HUES48 (cell line): ENCODE measurements around the gene COL1A1.

Experiments used
- H3K27ac ChIP-seq: one replicate; pipeline ENCODE4 v1.7.0; 2013; ENCODE audit warnings: low read depth, low read length, inconsistent platforms
- H3K27me3 ChIP-seq: 2 replicates; pipeline ENCODE4 v1.6.1; 2013; ENCODE audit warnings: mild to moderate bottlenecking, low read length; ENCODE audit not compliant: control insufficient read depth, insufficient read depth
- H3K36me3 ChIP-seq: 2 replicates; pipeline ENCODE4 v1.6.1; 2013; ENCODE audit warnings: low read length; ENCODE audit not compliant: control insufficient read depth, insufficient read depth
- H3K4me1 ChIP-seq: 2 replicates; pipeline ENCODE4 v1.6.1; 2013; ENCODE audit warnings: mild to moderate bottlenecking, low read length; ENCODE audit not compliant: control insufficient read depth, insufficient read depth
- H3K4me3 ChIP-seq: 2 replicates; pipeline ENCODE4 v1.5.1; 2013; ENCODE audit warnings: mild to moderate bottlenecking, low read depth, low read length
- H3K9ac ChIP-seq: 2 replicates; pipeline ENCODE4 v1.6.1; 2013; ENCODE audit warnings: mild to moderate bottlenecking, low read depth, low read length, moderate library complexity
- H3K9me3 ChIP-seq: 2 replicates; pipeline ENCODE4 v1.6.1; 2013; ENCODE audit warnings: low read length; ENCODE audit not compliant: control insufficient read depth, insufficient read depth

Gene COL1A1

GRCh38 chr17:50184611-50185398, 16.6 kb downstream of the COL1A1 start:
- Histone ChIP-seq H3K36me3 (peaks cover 40% of the 10 kb centered on the region), H3K9ac (no peak overlapping the region)

DNA sequence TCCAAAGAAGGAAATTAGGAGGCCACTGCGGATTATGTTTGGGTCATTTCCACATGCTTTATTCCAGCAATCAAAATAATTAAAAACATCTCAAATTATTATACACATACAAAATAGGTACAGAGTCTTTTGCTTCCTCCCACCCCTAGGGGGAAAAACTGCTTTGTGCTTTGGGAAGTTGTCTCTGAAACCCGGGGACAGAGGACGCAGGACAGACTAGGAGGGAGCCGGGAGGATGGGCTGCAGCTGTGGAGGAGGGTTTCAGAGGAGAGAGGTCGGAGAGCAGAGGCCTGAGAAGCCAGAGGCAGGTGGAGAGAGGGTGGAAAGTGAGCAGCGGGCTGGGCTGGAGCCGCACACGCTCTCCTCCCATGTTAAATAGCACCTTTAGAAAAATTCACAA, 17.4 kb downstream of the COL1A1 start:
- Histone ChIP-seq H3K4me1 (peaks cover 14% of the 10 kb centered on the region), H3K4me3 (no peak overlapping the region), H3K36me3 (peaks cover 33% of the 10 kb centered on the region), H3K9me3 (no peaks in the 10 kb centered on the region), H3K9ac (no peak overlapping the region), H3K27me3 (no peaks in the 10 kb centered on the region), H3K27ac (no peak overlapping the region)

More at GRCh38 chr17:50184611-50185398, 16.6 kb downstream of the COL1A1 start:
- peaks cover 14% of the 10 kb centered on the region for H3K4me1 ChIP-seq
- no peaks in the 10 kb centered on the region for H3K27me3 ChIP-seq
- no peaks in the 10 kb centered on the region for H3K9me3 ChIP-seq
- H3K4me3 ChIP-seq: no peak overlapping the region
- H3K27ac ChIP-seq: no peak overlapping the region

DNA sequence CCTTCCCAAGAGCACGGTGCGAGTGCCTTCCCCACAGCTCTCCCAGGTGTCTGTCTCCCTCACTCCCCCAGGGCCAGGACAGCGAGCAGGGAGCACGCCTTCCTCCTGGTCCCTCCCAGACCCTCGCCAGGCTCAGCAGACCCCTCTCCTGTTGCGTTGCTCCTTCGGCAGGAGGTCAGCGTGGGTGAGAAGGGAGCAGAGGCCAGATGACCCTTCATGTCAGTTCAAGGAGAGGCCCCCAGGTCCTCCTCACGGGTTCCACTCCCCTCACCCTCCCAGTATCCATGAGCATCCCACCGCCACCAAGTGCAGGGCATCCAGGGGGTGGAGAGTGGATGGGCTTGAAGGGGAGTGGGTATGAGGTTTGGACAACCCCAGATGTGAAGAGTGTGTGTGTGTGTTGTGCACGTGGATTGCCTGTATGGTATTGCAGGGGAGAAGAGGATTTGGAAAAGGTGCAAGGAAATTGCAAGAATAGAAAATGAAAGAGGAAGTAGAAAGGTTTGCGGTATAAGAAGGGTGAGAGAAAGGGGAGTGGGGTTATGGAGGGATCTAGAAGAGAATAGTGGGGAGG, 17.9 kb downstream of the COL1A1 start:
- no peaks in the 10 kb centered on the region for H3K9me3 ChIP-seq
- H3K27ac ChIP-seq: no peak overlapping the region
- H3K4me1 ChIP-seq: peaks cover 16% of the 10 kb centered on the region
- H3K36me3 ChIP-seq: peaks cover 27% of the 10 kb centered on the region
- H3K4me3 ChIP-seq: no peak overlapping the region
- no peaks in the 10 kb centered on the region for H3K27me3 ChIP-seq
- no peak overlapping the region for H3K9ac ChIP-seq

DNA sequence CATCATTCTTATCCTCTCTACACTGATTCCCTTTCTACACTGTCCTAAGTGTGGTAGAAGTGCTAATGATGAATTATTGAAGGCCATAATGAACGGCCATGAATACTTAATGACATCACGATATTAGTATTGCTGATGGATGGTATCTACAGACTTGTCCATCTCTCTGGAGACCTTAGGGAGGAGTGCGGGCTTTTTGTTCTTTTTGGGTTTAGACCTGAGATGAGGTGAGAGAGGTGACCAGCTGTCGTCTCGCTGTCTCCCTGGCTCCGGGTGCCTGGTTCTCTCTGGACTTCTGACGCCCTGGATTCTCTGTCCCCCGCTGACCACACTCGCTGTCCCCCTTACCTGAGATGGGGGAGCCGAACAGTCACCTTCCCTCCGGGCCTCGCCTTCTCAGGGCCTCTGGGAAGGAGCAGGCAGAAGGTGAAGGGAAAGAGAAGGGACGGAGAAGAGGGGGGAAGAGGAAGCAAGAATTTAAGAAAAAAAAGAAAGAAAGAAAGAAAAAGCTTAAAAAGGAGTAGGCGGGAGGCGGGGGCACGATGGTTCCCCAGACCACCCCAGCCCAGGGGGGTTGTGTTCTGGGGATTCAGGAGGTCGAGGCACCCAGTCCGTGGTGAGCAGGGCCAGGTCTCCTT, 18.5 kb downstream of the COL1A1 start:
- peaks cover 22% of the 10 kb centered on the region for H3K4me1 ChIP-seq
- no peaks in the 10 kb centered on the region for H3K9me3 ChIP-seq
- H3K9ac ChIP-seq: no peak overlapping the region
- no peak overlapping the region for H3K27ac ChIP-seq
- no peak overlapping the region for H3K4me3 ChIP-seq
- H3K27me3 ChIP-seq: no peaks in the 10 kb centered on the region
- H3K36me3 ChIP-seq: peaks cover 22% of the 10 kb centered on the region

GRCh38 chr17:50181591-50182560, 19.6 kb downstream of the COL1A1 start:
- no peaks in the 10 kb centered on the region for H3K27me3 ChIP-seq
- no peaks in the 10 kb centered on the region for H3K9me3 ChIP-seq
- H3K27ac ChIP-seq: no peak overlapping the region
- H3K4me1 ChIP-seq: peaks cover 27% of the 10 kb centered on the region
- no peak overlapping the region for H3K9ac ChIP-seq
- H3K36me3 ChIP-seq: peaks cover 13% of the 10 kb centered on the region
- H3K4me3 ChIP-seq: no peak overlapping the region

DNA sequence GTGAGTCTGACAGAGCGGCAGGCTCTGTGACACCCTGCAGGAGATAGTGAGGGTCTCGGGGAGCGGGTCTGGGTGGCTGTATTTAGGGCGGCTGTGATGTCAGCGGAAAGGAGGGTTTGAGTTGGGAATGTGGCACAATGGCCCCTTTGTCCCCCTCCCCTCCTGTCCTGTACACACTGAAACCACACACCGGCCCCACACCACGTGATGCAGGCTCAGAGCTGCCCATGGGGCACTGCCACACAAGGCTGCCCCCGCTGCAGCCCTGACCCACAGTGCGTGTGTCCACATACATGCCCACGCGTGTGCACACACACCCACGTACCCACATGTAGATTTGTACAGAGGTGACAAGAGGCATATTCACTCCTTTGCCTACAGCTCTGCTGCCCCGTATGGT, 20.3 kb downstream of the COL1A1 start:
- H3K4me1 ChIP-seq: peaks cover 27% of the 10 kb centered on the region
- no peak overlapping the region for H3K4me3 ChIP-seq
- no peak overlapping the region for H3K27ac ChIP-seq
- peaks cover 6% of the 10 kb centered on the region for H3K36me3 ChIP-seq
- no peaks in the 10 kb centered on the region for H3K9me3 ChIP-seq
- no peak overlapping the region for H3K9ac ChIP-seq
- H3K27me3 ChIP-seq: no peaks in the 10 kb centered on the region

GRCh38 chr17:50180620-50181019, 20.8 kb downstream of the COL1A1 start:
- Histone ChIP-seq H3K4me3 (no peak overlapping the region), H3K27me3 (no peaks in the 10 kb centered on the region), H3K9ac (no peak overlapping the region), H3K9me3 (no peaks in the 10 kb centered on the region), H3K27ac (no peak overlapping the region), H3K36me3 (0 out of 2 replicates have a peak, but pooled peaks cover under 1% of the 10 kb centered on the region), H3K4me1 (peaks cover 27% of the 10 kb centered on the region)

DNA sequence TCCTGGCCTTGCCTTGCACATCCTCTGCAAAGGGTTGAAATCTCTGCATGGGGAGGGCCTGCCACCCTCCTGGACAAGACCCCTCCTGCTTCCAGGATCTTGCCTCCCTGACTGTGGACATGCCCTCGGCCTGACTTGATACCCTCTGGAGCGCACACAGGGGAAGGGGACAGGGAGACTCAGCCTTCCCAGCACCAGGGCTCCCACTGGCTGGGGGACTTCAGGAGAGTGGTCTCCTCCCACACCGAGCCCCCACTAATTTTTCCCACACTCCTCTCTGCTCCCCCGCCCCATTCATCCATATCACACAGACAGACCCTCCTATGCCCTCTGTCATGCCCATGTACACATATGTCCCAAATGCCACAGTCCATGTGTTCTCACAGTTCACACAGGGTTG, 21.3 kb downstream of the COL1A1 start:
- Histone ChIP-seq H3K27me3 (no peaks in the 10 kb centered on the region), H3K36me3 (no peaks in the 10 kb centered on the region), H3K9ac (no peak overlapping the region), H3K27ac (no peak overlapping the region), H3K4me3 (no peak overlapping the region), H3K4me1 (peaks cover 27% of the 10 kb centered on the region), H3K9me3 (no peaks in the 10 kb centered on the region)

- Histone ChIP-seq H3K4me3 (peak overlapping the region; percentile 30; the same call in 1 of the 2 replicates), H3K9me3 (no peaks in the 10 kb centered on the region), H3K36me3 (no peaks in the 10 kb centered on the region), H3K4me1 (peaks cover 14% of the 10 kb centered on the region), H3K9ac (peak overlapping the region; percentile 55), H3K27ac (peak overlapping the region; percentile 37), H3K27me3 (no peaks in the 10 kb centered on the region)
These were observed 23.2 kb downstream of the COL1A1 start for GRCh38 chr17:50177983-50178834.

DNA sequence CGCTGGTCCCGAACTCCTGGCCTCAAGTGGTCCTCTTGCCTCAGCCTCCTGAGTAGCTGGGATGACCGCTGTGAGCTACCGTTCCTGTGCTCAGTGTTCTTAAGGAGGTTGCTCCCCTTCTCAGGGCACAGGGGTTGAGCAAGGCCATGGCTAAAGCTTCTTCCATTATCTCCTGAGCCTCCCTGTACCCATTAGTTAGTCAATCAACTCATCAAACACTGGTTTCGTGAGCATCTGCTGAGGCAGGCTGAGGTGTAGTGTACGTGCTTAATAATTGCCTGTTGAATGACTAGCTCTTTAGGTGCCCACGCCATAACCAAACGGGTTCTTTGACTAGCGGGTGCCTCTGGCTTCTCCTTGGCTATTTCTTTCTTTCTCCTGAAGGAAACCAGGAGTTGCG, 24.0 kb downstream of the COL1A1 start:
- H3K36me3 ChIP-seq: no peaks in the 10 kb centered on the region
- H3K27ac ChIP-seq: peak overlapping the region; percentile 37
- H3K27me3 ChIP-seq: no peaks in the 10 kb centered on the region
- H3K4me1 ChIP-seq: peaks cover 14% of the 10 kb centered on the region
- peak overlapping the region; percentile 55; the same call in 1 of the 2 replicates for H3K9ac ChIP-seq
- H3K4me3 ChIP-seq: no peak overlapping the region
- no peaks in the 10 kb centered on the region for H3K9me3 ChIP-seq
